HFFc6 (cell line): ENCODE results near the gene MTTP. TPM values are rescaled to one million over a fixed set of nuclear protein-coding genes. Genes with fewer than 3 reads are reported as not detected.

Experiments used
- DNase-seq: peaks from one replicate; pipeline ENCODE4 v3.0.0-alpha.2; 2018
- H3K27ac Mint-ChIP-seq: 2 replicates; pipeline ENCODE4 v1.8.0; 2020; ENCODE audit warnings: mild to moderate bottlenecking, mixed read lengths
- H3K27me3 Mint-ChIP-seq: 2 replicates; pipeline ENCODE4 v1.8.0; 2021; ENCODE audit warnings: mild to moderate bottlenecking, moderate library complexity, mixed read lengths; ENCODE audit not compliant: insufficient read depth
- H3K36me3 Mint-ChIP-seq: 2 replicates; pipeline ENCODE4 v1.8.0; 2021; ENCODE audit warnings: low read depth, mixed read lengths
- H3K4me1 Mint-ChIP-seq: 2 replicates; pipeline ENCODE4 v1.8.0; 2020; ENCODE audit warnings: low read depth, mixed read lengths
- H3K4me3 Mint-ChIP-seq: 2 replicates; pipeline ENCODE4 v1.8.0; 2020; ENCODE audit warnings: mild to moderate bottlenecking, moderate library complexity, mixed read lengths
- H3K9me3 Mint-ChIP-seq: 2 replicates; pipeline ENCODE4 v1.8.0; 2020; ENCODE audit warnings: mild to moderate bottlenecking, mixed read lengths
- CTCF ChIP-seq: fragments of 200-600 bp; sonication (generic); IDR thresholded peaks from 2 replicates; pipeline ENCODE4 v1.5.0; 2021; ENCODE audit warnings: antibody characterized with exemption, mild to moderate bottlenecking
- total RNA-seq, 6 experiments: library from RNA; stranded (reverse); fragmentation: NEBNext Ultra II Directional; extraction: Animal tissue kit (Norgen Biotek cat#: 25700); gene quantifications; 2 replicates in 1 of 6; 3 replicates in 5 of 6; pipeline ENCODE4 v1.2.3, GENCODE V29; 2021

Gene MTTP
- total RNA-seq, 6 experiments from 2014 or later: not detected

DNA sequence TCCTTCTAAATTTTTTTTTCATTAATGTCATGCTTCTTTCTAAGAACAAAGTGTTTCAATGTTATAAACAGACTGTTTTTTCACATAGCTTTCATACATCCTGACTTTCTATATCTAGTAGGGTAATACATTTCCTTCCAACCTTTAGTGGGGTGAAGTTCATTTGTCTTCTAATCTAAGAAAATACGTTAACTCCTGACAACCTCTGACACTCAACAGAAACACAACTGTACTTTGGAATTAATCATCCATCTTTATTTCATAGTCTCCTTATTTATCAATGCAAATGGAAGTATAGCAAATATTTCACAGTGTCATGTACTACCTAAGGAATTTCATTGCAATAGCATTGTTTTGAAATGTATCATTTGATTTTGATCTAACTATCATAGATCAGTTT is 2.7 kb upstream of the MTTP start:
- Mint-ChIP-seq H3K4me3 (no peak overlapping the region), H3K27ac (no peak overlapping the region), H3K4me1 (no peaks in the 10 kb centered on the region), H3K36me3 (no peaks in the 10 kb centered on the region), H3K9me3 (no peaks in the 10 kb centered on the region), H3K27me3 (peaks cover 6% of the 10 kb centered on the region; the same call in 1 of the 2 replicates)
- TF ChIP-seq CTCF: no peak
- DNase-seq: no peak

DNA sequence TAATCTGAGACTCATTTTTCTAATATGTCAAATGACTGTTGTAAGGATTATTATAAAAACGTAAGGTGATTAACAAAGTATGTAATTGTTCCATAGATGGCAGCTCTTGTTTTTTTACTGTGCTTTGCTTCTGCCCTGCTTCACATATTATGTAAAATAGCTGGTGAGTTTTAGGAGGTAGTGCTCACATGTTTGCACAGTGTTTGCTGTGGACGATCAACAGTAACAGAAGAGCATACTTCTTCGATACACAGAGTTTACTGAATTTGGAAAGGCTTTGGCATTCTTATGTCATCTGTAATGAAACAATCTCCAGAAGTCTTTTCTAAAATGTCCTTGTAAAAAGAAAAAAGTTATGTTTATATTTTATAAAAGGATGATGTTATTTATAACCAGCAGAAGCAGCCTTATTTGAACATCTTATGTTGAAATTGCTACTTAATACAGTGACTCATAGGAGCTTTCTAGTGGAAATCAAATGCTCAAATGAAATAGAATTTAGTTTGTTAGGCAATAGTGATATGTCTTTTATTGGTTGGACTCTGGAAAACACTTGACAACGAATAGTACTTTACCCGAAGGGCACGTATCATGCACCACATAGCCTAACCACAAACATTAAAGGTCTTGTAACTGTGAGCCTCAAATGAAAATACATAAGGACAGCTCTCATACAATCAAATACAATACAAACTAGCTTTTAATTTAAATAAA is 1.9 kb upstream of the MTTP start:
- Mint-ChIP-seq H3K4me3 (no peak overlapping the region), H3K27ac (no peak overlapping the region), H3K27me3 (peaks cover 6% of the 10 kb centered on the region), H3K36me3 (no peaks in the 10 kb centered on the region), H3K9me3 (no peaks in the 10 kb centered on the region), H3K4me1 (no peaks in the 10 kb centered on the region)
- no peak for TF ChIP-seq CTCF
- no peak for DNase-seq

- Mint-ChIP-seq H3K27me3 (peaks cover 4% of the 10 kb centered on the region), H3K27ac (no peak overlapping the region), H3K36me3 (no peaks in the 10 kb centered on the region), H3K4me1 (no peaks in the 10 kb centered on the region), H3K9me3 (no peaks in the 10 kb centered on the region), H3K4me3 (no peak overlapping the region)
- TF ChIP-seq CTCF: no peak
- DNase-seq: no peak
Observed at GRCh38 chr4:99573735-99574368, 772 bp upstream of the MTTP start.

- no peaks in the 10 kb centered on the region for H3K9me3 Mint-ChIP-seq
- DNase-seq: no peak
- H3K27me3 Mint-ChIP-seq: peaks cover 4% of the 10 kb centered on the region
- no peaks in the 10 kb centered on the region for H3K4me1 Mint-ChIP-seq
- no peak overlapping the region for H3K27ac Mint-ChIP-seq
- no peaks in the 10 kb centered on the region for H3K36me3 Mint-ChIP-seq
- TF ChIP-seq CTCF: no peak
- H3K4me3 Mint-ChIP-seq: no peak overlapping the region
Observed at GRCh38 chr4:99578714-99579113, 4.1 kb downstream of the MTTP start.

DNA sequence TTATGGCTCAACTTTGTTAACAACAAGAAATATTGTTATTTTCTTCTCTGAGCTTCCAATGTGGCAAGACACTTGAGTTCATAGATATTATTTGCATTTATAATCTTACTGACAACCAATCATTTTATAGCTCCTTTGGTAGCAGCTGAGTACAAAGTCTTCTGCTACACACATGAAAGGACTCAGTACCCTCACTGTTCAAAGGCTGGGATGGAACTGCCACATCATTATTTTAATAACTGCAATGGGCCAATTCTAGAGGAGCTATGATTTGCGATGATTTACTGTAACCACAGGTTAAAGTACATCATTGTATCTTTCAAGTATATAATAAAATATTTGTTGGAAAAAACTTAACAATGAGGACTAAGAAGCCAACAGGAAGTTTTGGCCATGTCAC is 10.9 kb downstream of the MTTP start:
- H3K9me3 Mint-ChIP-seq: no peaks in the 10 kb centered on the region
- H3K4me3 Mint-ChIP-seq: no peak overlapping the region
- no peaks in the 10 kb centered on the region; the same call in 1 of the 2 replicates for H3K27me3 Mint-ChIP-seq

More for the DNA sequence above, 10.9 kb downstream of the MTTP start:
- H3K36me3 Mint-ChIP-seq: no peaks in the 10 kb centered on the region
- no peak for TF ChIP-seq CTCF
- DNase-seq: no peak
- no peaks in the 10 kb centered on the region for H3K4me1 Mint-ChIP-seq
- H3K27ac Mint-ChIP-seq: no peak overlapping the region
